Keratinocyte (primary cell): ENCODE data around the gene SUPT16H.
"Not testable (repeated sequence)": the region's sequence is repeated elsewhere in the genome, so short reads cannot be mapped to it uniquely, and the experiment has no call there.

Experiments used
- CTCF ChIP-seq, 3 experiments: IDR thresholded peaks in 1 of 3; conservative IDR thresholded peaks in 1 of 3; optimal IDR thresholded peaks in 1 of 3; 2 replicates in 2 of 3; 3 replicates in 1 of 3; pipeline versions ENCODE3 to v1.5.1; 2011; ENCODE audit warnings: low read length in 3 of 3, mild to moderate bottlenecking in 3 of 3, moderate library complexity in 2 of 3, control low read depth in 1 of 3, inconsistent platforms in 1 of 3; ENCODE audit not compliant: insufficient read depth in 2 of 3; ENCODE audit errors: extremely low read depth in 1 of 3
- EZH2 ChIP-seq: IDR thresholded peaks from one replicate; pipeline ENCODE4 v1.6.1; 2012; ENCODE audit warnings: inconsistent platforms, mild to moderate bottlenecking, low read length, moderate library complexity

GRCh38 chr14:21372814-21373213 lies 11.0 kb downstream of the SUPT16H start:
- TF ChIP-seq CTCF (optimal IDR thresholded peaks at IDR 0.05 in 1 of 3, IDR thresholded peaks at IDR 0.05 in 1 of 3, conservative IDR thresholded peaks at IDR 0.05 in 1 of 3; ENCODE audit: extremely low read depth in 1 of 3, insufficient read depth in 2 of 3, low read length in 3 of 3); EZH2: not testable (repeated sequence)
